DMS 273 (cell line): ENCODE measurements around the gene TXN2.
"Not testable (repeated sequence)": the region's sequence is repeated elsewhere in the genome, so short reads cannot be mapped to it uniquely, and the experiment has no call there.

Source experiments
- DNase-seq: peaks from one replicate; lab custom pipeline; 2025; ENCODE audit not compliant: unreplicated experiment; lab: John Stamatoyannopoulos, UW

The TXN2 gene

GRCh38 chr22:36456464-36456845 lies 25.0 kb downstream of the TXN2 start:
- DNase-seq = no peak

- DNase-seq = no peak
These were observed 25.6 kb downstream of the TXN2 start for GRCh38 chr22:36455571-36456463.

- peak; percentile 90 for DNase-seq
These were observed 26.4 kb downstream of the TXN2 start for GRCh38 chr22:36454916-36455570.

GRCh38 chr22:36453855-36454378 lies 27.5 kb downstream of the TXN2 start:
- DNase-seq = no peak

GRCh38 chr22:36452978-36453607 lies 28.3 kb downstream of the TXN2 start:
- DNase-seq = not testable (repeated sequence)

- DNase-seq = no peak
These were observed 29.0 kb downstream of the TXN2 start for GRCh38 chr22:36452250-36452977.

GRCh38 chr22:36450923-36451322 lies 30.5 kb downstream of the TXN2 start:
- DNase-seq = not testable (repeated sequence)

GRCh38 chr22:36449596-36450175 lies 31.8 kb downstream of the TXN2 start:
- no peak for DNase-seq

GRCh38 chr22:36447632-36448031 lies 33.8 kb downstream of the TXN2 start:
- DNase-seq = no peak

GRCh38 chr22:36445158-36445668 lies 36.2 kb downstream of the TXN2 start:
- DNase-seq = no peak

GRCh38 chr22:36443198-36443770 lies 38.2 kb downstream of the TXN2 start:
- no peak for DNase-seq

- no peak for DNase-seq
These were observed 38.8 kb downstream of the TXN2 start for GRCh38 chr22:36442506-36443197.

- DNase-seq = no peak
These were observed 40.9 kb downstream of the TXN2 start for GRCh38 chr22:36440429-36441002.

GRCh38 chr22:36439481-36440271 lies 41.8 kb downstream of the TXN2 start:
- peak; percentile 74 for DNase-seq

GRCh38 chr22:36435516-36436415 lies 45.7 kb downstream of the TXN2 start:
- peak; percentile 23 for DNase-seq

- DNase-seq = peak; percentile 56
These were observed 47.9 kb downstream of the TXN2 start for GRCh38 chr22:36433318-36434231.
